Medulla oblongata (tissue), 1 donor: ENCODE measurements around the gene WNT10A.
"Not testable (repeated sequence)": the region's sequence is repeated elsewhere in the genome, so short reads cannot be mapped to it uniquely, and the experiment has no call there.

Experiments used
- DNase-seq: peaks from one replicate; pipeline ENCODE4 v3.0.0-alpha.2; 2015; ENCODE audit errors: extremely low spot score

WNT10A gene

DNA sequence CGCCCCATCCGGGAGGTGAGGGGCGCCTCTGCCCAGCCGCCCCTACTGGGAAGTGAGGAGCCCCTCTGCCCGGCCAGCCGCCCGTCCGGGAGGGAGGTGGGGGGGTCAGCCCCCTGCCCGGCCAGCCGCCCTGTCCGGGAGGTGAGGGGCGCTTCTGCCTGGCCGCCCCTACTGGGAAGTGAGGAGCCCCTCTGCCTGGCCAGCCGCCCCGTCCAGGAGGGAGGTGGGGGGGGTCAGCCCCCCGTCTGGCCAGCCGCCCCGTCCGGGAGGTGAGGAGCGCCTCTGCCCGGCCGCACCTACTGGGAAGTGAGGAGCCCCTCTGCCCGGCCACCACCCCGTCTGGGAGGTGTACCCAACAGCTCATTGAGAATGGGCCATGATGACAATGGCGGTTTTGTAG is 51.1 kb downstream of the WNT10A start:
- DNase-seq = not testable (repeated sequence)
